Measurements from ENCODE around the gene TAL1.
"Not testable (repeated sequence)": the region's sequence is repeated elsewhere in the genome, so short reads cannot be mapped to it uniquely, and the experiment has no call there.

Gene TAL1

DNA sequence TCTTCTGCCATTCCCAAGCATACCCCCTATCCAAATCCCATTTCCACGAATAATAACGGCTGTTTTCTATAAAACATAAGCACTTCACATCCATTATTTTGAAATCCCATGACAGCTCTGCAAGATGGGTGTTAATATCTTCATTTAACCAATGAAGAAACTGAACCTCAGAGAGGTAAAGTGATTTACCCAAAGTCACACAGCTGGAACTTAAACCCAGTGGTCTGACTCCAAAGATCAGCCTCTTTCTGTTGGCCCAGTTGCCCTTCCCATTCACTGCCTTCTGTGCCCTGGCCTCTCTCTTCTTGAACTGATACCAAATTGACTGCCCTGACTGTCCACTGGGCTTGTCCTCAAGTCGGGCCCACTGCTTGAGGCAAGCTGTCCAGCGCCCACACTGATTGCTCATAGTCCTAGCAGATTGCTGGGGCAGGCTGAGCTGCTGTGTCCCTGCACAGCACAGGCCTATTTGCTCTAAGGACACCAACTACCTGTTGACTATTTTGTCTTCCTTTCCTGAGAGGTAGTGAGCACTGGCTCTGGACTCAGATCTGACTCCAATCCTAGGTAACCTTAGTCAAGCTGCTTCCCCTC is 19.3 kb downstream of the TAL1 start:
- no peak for DNase-seq (ENCODE audit: low read depth in 2 of 2)

DNA sequence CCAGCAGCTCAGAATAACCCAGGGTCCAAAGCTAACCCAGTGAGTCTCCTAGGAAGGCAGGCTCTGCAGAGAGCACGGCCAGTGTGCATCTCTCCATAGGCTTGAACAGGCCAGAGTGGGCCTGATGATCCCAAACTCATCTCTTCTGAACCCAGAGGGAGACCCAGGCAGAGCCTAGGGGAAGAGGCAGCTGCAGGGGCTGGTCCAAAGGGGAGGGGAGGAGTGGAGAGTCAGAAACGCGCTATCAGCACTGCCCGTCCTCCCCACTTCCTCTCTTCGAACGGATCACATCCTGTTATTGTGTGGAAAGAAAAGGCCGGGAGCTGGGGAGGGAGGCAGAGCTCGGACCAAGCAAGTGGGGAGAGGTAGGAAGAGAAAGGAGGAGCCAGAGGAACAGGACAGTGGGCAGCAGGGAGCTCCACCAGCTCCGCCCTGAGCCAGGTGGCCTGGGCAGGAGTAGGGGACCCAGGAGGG is 20.2 kb downstream of the TAL1 start:
- no peak for DNase-seq (ENCODE audit: low read depth in 2 of 2)

DNA sequence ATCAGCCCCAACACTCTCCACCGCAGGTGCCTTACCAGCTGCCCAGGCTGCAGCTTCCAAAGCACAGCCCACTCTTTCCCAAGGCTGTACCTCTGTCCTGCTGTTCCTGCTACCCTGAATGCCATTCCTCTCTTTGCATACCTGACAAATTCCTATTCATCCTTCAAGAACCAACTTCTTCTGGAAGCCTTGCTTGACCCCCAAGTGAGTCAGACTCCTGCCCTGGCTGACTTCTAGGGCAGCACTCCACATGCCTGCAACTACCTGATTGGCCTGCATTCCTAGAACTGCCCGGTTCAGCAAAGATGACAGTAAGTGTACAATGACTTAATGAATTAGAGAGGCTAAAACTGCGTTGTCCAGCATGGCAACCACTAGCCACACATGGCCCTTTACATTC is 21.4 kb downstream of the TAL1 start:
- DNase-seq (ENCODE audit: low read depth in 2 of 2), result no peak

DNA sequence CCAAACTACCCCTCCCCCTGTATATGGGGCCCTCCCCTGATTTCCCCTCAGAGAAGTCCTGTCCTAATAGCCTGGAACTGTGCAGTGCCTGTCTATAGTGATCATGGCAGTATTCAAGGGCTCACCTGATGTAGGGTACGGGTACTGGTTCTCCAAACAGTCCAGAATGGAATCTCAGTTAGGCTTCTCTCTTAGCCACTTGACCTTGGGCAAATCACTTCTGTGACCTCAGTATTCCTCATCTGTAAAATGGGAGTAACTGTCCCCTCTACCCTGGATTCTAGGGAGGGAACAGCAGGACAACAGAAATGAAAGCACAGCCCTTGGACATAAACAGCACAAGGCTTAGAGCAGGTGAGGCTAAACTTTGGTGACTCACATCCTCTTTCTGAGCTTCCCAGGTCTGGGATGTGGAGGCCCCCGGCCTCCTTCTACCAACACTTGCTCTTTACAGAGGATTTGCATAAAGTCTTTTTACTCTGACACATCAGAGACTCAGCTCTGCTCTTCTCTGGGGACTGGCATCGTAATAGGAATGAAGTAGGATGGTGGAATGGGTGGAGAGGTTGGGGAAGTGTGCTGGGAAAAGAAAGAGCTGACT is 22.2 kb downstream of the TAL1 start:
- DNase-seq (ENCODE audit: low read depth in 2 of 2), result no peak

DNA sequence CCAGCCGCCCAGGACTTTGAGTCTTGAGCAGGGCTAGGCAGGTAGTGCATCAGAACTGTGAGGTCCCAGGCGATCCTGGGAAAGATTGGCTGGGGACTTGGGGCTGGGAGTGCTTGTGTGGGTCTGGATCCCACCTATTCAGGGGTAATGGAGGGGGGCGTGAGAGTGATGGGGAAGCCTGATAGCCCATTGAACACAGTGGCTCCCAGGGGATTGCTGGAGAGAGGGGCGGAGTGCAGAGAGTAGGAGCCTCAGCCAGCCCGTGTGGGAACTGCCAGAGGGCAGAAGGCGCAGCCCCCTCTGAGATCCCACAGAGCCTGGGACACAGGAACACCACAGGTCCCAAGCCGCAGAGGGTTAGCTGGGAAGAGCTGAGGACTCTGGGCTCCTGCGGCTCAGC is 22.9 kb downstream of the TAL1 start:
- no peak for DNase-seq (ENCODE audit: low read depth in 2 of 2)

DNA sequence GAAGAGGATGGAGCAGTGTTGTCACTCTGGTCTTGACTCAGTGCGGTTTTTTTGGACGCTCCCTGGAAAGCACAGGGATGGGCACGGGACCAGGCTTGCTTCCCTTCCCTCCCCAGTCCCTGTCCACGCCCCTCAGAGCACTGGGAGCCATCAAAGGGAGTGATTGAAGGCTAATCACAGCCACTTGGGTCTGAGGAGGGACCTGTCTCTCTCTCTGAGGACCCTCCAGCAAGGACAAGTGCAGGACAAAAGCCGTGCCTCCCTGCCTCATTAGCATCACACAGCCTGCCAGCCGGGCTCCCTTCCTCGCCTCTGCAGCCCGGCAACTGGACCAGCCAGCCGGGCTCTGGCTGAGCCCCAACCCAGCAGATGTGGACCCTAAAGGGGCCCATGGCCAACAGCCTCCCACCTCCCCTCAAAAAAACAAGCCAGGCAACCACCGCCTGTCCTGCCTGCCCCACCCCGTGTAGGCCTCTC is 23.6 kb downstream of the TAL1 start:
- DNase-seq (ENCODE audit: low read depth in 2 of 2), result no peak

DNA sequence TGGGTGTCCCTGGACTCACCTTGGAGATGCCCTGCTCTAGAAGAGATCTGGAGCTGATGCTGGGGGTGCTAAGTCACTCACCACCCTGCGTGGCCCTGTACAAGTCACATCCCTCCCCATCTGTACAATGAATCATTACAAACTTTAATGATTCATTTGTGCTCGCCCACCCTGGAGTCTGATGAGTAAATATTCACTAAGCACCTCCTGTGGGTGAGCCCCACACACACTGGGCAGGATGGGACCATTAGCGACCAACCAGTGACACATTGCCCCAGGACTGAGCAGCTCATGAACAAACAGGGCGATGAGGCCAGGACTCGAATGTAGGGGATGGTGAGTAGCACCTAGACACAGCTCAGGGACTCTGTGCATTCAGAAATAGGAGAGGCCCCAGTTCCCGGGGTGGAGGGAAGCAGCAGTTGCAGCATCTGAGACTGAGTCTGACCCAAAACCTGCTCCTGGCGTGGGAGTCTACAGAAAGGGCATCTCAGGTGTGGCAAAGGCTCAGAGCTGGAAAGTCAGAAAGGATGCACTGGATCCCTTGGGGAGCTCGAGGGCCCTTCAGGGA is 24.1 kb downstream of the TAL1 start:
- DNase-seq (ENCODE audit: low read depth in 2 of 2), result no peak

DNA sequence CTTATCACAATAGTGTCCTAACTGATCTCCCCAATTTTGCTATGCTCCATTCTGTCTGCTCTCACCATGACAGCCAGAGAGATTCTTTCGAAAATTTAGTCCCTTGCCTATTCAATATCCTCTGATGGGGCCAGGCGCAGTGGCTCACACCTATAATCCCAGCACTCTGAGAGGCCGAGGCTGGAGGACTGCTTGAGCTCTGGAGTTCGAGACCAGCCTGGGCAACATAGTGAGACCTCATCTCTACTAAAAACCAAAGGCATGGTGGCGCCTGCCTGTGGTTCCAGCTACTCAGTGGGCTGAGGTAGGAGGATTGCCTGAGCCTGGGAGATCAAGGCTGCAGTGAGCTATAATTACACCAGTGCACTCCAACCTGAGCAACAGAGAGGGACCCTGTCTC is 26.1 kb downstream of the TAL1 start:
- DNase-seq (ENCODE audit: low read depth in 2 of 2), result no peak

DNA sequence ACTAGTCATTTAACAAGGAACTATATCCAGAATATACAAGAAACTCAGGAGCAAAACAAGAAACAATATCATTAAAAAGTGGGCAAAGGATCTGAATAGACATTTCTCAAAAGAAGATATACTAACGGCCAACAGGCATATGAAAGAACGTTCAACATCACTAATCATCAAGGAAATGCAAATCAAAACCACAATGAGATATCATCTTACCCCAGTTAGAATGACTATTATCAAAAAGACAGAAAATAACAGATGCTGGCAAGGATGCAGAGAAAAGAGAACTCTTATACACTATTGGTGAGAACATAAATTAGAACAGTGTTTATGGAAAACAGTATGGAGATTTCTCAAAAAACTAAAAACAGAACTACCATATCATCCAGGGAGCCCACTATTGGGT is 28.5 kb downstream of the TAL1 start:
- not testable (repeated sequence) for DNase-seq (ENCODE audit: low read depth in 2 of 2)

DNA sequence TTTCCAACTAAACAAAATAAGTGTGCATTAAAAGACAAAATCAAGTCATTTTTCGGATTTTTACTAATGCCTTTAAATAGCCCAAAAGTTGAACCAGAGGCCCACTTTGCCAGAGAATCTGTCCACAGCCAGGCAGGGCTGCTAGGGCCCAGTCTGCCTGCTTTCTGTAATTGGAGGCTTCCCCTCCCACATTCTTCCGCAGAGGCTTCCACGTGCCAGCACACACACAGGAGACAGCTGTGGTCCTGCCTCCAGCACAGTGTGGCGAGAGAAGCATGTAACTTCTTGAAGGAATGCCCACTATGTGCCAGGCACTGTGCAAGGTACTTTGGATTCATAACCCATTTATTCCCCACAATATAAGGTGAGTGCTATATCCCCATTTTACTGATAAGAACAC is 30.8 kb downstream of the TAL1 start:
- DNase-seq (ENCODE audit: low read depth in 2 of 2), result no peak

DNA sequence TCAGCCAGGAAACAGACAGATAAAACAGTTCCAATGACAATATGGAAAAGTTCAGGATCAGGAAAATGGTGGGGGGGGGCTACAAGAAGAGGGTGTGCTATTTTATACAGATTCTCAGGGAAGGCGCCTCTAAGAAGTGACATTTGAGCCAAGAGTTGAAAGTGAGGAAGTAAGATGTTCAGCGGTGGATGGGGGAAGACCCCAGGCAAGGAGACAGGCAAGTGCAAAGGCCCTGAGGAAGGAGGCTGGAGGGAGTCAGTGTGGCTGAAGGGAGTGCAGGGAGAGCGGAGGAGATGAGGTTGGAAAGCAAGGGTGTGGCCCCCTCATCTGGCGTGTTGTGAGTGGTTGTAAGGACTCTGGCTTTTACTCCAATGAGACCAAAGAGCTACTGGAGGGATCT is 33.8 kb downstream of the TAL1 start:
- DNase-seq (ENCODE audit: low read depth in 2 of 2), result no peak

DNA sequence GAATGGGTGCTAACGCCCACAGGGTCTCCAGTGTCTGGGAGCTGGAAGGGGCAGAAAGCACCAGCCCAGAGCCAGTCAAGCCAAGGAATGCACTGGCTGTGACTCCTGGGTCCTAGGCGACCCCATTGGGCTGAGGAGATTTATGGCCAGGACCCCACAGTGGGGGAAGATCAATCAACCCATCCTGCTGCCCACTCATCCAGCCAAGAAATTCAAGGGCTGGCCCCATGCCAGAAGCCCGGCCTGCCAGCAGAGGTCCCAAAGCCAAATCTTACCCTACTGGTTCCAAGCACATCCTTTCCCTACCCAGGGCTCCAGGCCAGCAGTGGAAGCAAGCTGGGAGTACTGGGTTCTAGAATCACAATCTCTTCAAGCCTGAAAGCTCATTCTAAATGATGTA is 35.4 kb downstream of the TAL1 start:
- DNase-seq (ENCODE audit: low read depth in 2 of 2), result no peak

DNA sequence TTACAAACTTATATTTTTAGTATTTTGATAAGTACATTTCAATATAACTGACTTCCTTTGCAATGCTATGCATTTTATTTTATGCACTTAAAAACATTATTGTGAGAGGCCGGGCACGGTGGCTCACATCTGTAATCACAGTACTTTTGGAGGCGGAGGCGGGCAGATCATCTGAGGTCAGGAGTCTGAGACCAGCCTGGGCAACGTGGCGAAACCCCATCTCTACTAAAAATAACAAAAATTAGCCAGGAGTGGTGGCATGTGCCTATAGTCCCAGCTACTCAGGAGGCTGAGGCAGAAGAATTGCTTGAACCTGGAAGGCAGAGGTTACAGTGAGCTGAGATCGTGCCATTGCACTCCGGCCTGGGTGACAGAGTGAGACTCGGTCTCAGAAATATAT is 36.0 kb downstream of the TAL1 start:
- DNase-seq (ENCODE audit: low read depth in 2 of 2), result not testable (repeated sequence)

DNA sequence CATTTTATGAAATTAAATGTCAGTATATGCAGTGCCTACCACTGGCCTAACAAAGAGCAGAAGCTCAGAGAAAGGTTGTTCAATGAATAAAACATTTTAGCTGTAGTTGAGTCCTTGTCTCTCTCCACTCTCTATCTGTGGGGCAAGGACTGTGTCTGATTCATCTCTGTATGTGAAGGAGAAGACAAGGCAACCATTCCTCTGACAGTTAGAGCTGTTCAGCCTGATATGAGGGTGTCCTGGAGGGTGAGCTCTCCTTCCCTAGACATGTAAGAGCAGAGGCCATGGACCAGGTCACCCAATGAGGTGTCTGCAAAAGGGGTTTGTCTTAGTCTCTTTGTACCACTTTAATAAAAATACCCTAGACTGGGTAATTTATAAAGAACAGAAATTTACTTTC is 37.7 kb downstream of the TAL1 start:
- DNase-seq (ENCODE audit: low read depth in 2 of 2), result no peak

DNA sequence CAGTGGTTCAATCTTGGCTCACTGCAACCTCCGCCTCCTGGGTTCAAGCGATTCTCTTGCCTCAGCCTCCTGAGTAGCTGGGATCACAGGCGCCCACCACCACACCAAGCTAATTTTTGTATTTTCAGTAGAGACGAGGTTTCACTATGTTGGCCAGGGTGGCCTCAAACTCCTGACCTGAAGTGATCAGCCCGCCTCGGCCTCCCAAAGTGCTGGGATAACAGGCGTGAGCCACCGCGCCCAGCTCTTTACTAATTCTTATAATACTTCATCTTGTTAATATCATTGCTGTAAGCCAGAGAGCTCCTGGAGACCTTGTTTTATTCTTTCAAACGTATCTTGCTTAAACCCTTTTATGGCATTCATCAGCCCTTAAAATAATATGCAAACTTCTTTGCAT is 38.5 kb downstream of the TAL1 start:
- DNase-seq (ENCODE audit: low read depth in 2 of 2), result not testable (repeated sequence)

DNA sequence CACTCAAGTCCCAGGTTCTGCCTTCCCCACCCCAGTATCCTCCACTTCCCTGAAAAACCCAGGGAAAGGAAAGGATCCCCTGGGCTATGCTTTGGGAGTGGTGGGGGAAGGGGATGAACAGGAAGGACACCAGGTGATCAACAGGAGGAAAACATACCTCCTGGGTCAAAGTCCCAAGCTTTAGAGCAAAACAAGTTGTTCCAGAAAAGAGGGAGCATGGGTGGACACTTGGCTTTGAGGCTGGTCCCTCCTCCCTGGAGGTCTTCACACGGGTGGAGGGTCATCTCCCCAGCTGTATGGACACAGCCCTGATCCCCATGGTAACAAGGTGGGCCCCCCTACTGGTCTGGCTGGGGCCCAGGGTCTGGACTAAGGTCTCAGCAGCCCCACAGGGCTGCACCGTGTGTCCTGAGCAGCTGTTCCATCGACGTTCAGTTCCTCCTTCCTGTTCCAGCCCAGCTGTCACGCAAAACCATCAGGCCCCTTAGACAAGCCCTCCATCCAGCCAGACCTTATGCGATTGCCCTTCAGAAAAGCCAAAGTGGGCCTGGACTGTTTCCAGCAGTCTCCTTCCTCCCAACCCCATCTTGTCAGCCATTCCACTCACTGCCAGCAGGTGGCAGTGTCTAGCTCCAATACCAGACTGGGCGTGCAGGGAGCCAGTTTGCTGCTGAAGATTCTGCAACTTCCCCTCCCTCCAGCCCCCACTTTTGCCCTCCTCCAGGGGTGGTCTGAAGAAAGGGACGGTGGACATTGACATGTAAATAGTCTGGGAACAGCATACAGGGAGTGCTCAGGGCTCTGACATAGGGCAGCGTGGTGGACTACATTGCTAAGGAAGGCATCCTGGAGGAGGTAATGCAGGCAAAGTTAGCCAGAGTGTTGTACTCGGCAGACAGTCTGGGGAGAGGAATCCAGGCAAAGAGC is 39.3 kb downstream of the TAL1 start:
- DNase-seq (ENCODE audit: low read depth in 2 of 2), result peak; percentile 17 to 24

DNA sequence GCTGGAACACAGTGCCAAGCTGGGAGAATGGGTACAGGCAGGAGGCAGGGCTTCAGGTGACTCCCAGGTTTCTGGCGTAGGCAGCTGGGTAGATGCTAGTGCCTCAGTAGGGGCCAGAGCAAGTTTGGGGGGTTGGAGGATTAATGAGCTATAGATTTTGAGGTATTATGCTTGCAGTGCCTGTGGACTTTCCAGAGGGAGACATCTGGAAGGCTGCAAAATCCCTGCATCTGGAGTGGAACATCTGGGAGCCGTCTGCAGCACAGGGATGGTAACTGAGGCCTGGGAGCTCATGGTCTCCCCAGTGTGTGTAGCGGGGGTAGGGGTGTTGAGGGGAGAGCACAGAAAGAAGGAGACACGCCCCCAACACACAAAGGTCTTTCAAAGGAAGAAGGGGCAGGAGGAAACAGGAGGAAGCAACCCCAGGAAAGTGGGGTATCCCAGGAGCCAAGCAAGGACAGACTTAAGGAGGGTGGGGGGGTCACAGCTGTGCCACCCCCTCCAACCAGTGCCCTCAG is 40.0 kb downstream of the TAL1 start:
- DNase-seq (ENCODE audit: low read depth in 2 of 2), result no peak

DNA sequence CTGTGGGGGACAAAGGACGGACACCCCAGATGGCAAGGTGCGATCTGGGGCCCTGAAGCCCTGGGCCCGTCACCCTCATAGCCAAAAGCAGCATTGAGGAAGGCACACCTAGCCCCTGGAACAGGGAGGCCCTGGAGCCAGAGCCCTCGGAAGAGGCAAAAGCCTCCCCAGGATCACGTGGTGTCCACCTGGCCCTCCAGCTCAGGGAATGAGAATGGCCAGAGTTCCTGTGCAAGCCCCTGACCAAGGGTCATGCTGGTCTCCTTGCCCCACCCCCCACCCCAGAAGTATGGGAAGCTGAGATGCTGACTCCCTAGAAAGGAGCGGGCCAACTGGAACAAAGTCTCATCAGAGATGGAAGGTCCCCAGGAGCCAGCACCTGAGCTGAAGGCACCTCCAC is 41.2 kb downstream of the TAL1 start:
- no peak for DNase-seq (ENCODE audit: low read depth in 2 of 2)

DNA sequence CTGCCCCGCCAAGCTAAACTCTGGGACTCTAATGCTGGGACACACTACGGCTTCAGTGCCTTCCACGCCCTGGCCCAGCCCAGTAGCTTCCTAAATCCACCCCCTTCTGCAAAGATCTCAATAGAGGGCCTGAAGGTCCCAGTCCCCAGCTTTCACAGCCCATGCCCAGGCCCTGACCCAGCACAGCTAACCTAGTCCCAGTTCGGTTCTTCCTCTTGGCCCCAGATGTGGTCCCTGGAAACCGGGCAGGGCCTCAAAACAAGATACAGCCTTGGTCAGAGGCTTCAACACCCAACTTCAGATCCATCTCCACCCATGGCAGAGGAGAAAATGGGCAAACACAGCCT is 41.5 kb downstream of the TAL1 start:
- no peak for DNase-seq (ENCODE audit: low read depth in 2 of 2)

DNA sequence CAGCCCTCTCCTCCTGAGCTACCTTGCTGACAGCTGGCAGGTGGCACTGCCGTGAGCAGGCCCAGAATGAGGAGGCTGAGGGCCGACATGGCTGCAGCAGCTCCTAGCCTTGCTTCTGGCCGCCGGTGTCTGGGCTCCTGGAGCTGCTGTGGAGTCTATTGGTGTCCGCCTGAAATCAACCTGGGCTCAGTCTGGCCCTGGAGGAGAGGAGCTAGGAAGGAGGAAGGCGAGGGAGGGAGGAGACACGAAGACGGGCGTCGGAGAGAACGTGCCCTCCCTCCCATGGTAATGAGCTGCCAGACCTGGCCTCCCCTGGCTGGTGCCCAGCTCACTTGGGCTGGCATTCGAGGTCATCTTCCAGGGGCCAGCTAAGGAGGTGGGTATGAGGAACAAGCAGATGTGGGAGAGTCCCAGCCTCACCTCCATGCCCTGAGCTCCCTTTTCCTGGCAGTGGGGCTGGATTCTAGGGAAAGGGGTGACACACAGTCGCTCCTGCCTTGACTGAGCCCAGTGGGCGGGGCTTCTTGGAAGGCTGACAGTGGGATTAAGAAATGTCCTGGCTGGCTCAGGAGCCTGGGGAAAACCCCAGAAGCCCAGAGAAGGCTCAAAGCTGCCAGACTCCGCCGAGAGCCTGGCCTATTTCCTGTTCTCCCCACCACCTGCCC is 42.0 kb downstream of the TAL1 start, which contains the start of gene PDZK1IP1:
TSS of gene PDZK1IP1 (minus strand) at position 193 of the 665 bp plus-strand sequence. CDS start at position 89, 104 bp downstream.
- no peak for DNase-seq (ENCODE audit: low read depth in 2 of 2)
